ENCODE data around the gene WDR7. TPM values are rescaled to one million over a fixed set of nuclear protein-coding genes. Genes with fewer than 3 reads are reported as not detected.
"Not testable (repeated sequence)": the region's sequence is repeated elsewhere in the genome, so short reads cannot be mapped to it uniquely, and the experiment has no call there.

WDR7 gene
- total RNA-seq, 1 donor from 2014 or later, result 8.2 TPM

- TF ChIP-seq CTCF (conservative IDR thresholded peaks at IDR 0.05; ENCODE audit: low read depth, low read length), result no peak
- no peak overlapping the region for H3K4me3 ChIP-seq (ENCODE audit: low read depth, low read length)
- no peak for DNase-seq (ENCODE audit: low read depth)
These were observed 1.6 kb downstream of the WDR7 start for GRCh38 chr18:56652802-56653201.

- not testable (repeated sequence) for H3K4me3 ChIP-seq (ENCODE audit: low read depth, low read length); DNase-seq (ENCODE audit: low read depth)
These were observed 3.1 kb downstream of the WDR7 start for GRCh38 chr18:56654280-56654679.

GRCh38 chr18:56658261-56658660 lies 7.1 kb downstream of the WDR7 start:
- TF ChIP-seq CTCF (conservative IDR thresholded peaks at IDR 0.05; ENCODE audit: low read depth, low read length), result no peak
- no peak for DNase-seq (ENCODE audit: low read depth)
- H3K4me3 ChIP-seq (ENCODE audit: low read depth, low read length), result no peak overlapping the region

GRCh38 chr18:56659111-56659510 lies 8.0 kb downstream of the WDR7 start:
- no peak for DNase-seq (ENCODE audit: low read depth)
- TF ChIP-seq CTCF (conservative IDR thresholded peaks at IDR 0.05; ENCODE audit: low read depth, low read length), result no peak
- H3K4me3 ChIP-seq (ENCODE audit: low read depth, low read length), result no peak overlapping the region

GRCh38 chr18:56660655-56661054 lies 9.5 kb downstream of the WDR7 start:
- H3K4me3 ChIP-seq (ENCODE audit: low read depth, low read length), result no peak overlapping the region
- no peak for DNase-seq (ENCODE audit: low read depth)
- TF ChIP-seq CTCF (conservative IDR thresholded peaks at IDR 0.05; ENCODE audit: low read depth, low read length), result no peak

- no peak for TF ChIP-seq CTCF (conservative IDR thresholded peaks at IDR 0.05; ENCODE audit: low read depth, low read length)
- H3K4me3 ChIP-seq (ENCODE audit: low read depth, low read length), result no peak overlapping the region
- no peak for DNase-seq (ENCODE audit: low read depth)
These were observed 10.4 kb downstream of the WDR7 start for GRCh38 chr18:56661360-56662062.

GRCh38 chr18:56662063-56662408 lies 10.9 kb downstream of the WDR7 start:
- TF ChIP-seq CTCF (conservative IDR thresholded peaks at IDR 0.05; ENCODE audit: low read depth, low read length), result no peak
- no peak overlapping the region for H3K4me3 ChIP-seq (ENCODE audit: low read depth, low read length)
- no peak for DNase-seq (ENCODE audit: low read depth)
